NCI-H345 (cell line): ENCODE results near the gene PRODH.
"Not testable (repeated sequence)": the region's sequence is repeated elsewhere in the genome, so short reads cannot be mapped to it uniquely, and the experiment has no call there.

Source experiments
- DNase-seq: peaks from one replicate; lab custom pipeline; 2025; lab: John Stamatoyannopoulos, UW

Gene PRODH

GRCh38 chr22:18967391-18968010, 31.4 kb upstream of the PRODH start:
- not testable (repeated sequence) for DNase-seq

DNA sequence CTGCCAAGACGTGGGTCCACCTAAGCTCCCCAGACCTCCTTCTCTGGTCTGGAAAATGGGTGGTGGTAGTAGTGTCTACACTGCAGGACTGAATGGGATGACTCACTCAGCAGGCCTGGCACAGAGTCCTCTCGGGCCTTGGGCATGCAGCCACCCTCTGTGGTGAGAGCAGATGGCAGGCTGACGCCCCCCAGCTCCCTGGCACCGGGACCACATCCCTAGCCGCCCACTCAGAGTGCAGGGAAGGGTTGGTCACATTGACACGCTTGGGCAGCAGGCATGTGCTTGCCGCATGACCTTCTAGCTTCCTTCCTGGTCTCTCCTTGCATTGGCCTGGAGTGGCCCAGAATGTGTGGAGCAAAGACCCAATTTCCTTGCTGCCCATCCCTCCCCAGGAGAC, 30.7 kb upstream of the PRODH start:
- DNase-seq, result no peak

GRCh38 chr22:18965526-18966421, 29.7 kb upstream of the PRODH start:
- DNase-seq, result no peak

DNA sequence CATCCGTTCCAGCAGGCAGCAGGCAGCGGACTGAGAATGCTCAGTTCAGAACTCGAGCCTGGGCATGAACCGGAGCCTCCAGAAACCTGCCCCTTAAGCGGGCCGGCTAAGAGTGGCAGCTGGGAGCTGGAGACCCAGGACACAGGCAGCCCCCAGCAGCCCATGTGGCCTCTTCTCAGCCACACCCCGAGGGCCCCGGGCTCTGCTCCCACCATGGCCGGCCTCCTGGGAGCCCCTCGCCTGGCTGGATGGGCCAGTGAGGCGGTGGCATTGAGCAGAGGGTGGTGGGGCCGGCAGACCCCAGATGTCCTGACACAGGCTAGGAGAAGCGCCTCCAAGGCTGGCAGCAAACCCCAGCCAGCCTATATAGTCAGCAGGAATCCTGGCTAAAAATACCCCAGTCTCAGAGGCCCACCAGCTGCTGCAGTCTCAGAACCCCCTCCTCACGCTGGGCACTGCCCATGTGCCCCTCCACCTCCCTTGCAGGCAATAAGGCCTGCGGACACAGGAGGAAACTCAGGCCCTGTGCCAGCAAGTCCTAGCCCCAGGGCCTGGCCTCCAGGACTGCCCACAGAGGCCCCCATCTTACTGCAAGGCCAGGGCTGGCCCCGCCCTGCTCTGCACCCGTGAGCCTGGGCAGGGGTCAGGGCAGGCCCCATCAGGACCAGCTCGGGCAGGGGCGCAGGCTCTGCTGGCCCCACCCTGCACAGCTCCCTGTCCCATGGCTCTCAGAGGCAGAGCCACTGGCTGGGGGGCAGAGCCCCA, 28.6 kb upstream of the PRODH start:
- DNase-seq, result not testable (repeated sequence)

DNA sequence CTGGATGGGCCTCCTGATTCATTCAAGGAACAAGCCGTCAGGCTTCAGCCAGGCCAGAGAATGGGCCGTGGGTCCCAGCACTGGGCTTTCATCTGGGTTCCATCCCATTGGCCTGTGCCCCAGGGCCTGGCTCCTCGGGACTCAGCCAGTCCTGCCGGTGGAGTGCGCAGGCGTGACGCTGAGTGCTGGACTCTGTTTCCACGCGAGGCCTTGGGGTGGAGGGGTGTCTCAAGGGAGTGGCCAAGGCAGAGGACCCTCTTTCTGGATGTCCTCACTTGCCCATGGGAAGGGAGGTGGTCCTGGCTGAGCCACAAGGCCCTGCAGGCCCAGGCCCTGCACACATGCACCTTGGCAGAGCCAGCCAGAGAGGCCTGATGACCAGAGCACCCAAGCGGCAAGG, 28.0 kb upstream of the PRODH start:
- not testable (repeated sequence) for DNase-seq

DNA sequence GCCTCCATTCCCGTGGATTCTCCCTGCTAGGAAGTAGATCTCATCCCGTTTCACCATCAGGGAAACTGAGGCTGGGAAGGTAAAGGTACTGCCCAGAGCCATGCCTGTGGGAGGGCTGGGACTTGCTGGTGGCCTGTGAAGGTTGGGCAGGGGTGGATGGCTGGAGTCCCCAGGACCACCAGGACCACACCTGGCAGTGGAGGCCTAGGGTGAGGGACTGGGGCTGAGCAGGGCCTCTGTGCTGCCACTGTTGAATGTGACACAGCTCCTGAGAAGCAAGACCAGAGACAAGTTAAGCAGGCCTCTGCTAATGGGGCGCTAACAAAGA, 26.2 kb upstream of the PRODH start:
- no peak for DNase-seq

- DNase-seq, result not testable (repeated sequence)
Measured at GRCh38 chr22:18961632-18962307, 25.7 kb upstream of the PRODH start.

DNA sequence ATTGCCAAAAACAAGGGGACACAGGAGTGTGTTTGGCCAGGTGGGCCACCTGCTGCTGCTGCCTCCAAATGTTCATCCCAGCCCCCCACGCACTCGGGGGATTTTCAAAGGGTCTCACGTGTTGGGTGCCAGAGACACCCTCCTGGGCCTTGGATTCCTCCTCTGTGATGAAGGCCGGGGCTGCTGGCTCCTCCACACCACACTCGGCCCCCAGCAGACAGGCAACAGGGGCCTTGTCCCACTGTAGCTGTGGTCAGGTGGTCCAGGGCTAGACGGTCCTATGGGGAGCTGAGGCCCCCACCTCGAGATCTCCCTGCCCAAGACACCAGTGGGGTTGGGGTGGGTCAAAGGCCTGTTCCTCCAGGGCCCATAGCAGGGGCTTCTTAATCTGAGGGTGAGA, 25.1 kb upstream of the PRODH start:
- not testable (repeated sequence) for DNase-seq

- not testable (repeated sequence) for DNase-seq
Measured at GRCh38 chr22:18960166-18960820, 24.2 kb upstream of the PRODH start.

DNA sequence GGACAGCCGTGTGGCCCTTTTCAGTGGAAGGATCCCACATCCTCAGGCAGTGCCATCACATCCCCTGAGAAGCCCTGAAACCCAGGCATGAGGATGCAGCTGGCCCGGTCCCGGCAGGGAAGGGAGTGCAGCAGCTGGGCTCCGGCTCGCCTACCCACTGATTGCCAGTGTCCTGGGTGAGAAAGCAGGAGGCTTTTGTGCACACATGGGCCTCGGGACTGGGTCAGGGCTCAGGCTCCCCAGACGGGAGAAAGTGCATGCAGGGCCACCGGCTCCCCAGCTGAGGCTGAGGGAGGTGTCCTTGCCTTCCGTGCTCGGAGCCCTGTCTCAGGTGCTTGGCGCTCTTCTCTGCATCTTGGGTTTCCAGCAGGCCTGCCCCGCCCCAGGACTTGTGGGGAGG, 23.6 kb upstream of the PRODH start:
- not testable (repeated sequence) for DNase-seq

GRCh38 chr22:18959266-18959665, 23.2 kb upstream of the PRODH start:
- DNase-seq, result not testable (repeated sequence)

DNA sequence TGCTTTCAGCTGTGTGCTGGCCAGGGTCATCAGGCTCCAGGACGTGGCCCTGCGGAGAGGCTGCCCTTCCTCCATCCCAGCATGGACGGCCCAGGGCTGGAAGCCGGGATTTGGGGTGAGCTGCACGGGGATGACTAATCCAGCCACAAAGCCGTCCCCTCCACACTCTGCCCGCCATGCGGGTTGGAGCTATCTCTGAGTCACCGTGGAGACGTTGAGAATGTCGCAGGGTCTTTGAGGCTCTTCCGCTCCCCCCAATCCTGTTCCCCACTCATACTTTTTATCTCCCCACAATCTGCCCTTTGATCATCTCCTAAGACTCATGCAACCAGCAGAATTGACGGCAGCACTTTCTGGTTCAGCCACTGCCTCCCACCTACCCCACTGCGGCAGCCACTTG, 22.6 kb upstream of the PRODH start:
- not testable (repeated sequence) for DNase-seq

GRCh38 chr22:18958321-18958705, 22.2 kb upstream of the PRODH start:
- DNase-seq, result not testable (repeated sequence)

DNA sequence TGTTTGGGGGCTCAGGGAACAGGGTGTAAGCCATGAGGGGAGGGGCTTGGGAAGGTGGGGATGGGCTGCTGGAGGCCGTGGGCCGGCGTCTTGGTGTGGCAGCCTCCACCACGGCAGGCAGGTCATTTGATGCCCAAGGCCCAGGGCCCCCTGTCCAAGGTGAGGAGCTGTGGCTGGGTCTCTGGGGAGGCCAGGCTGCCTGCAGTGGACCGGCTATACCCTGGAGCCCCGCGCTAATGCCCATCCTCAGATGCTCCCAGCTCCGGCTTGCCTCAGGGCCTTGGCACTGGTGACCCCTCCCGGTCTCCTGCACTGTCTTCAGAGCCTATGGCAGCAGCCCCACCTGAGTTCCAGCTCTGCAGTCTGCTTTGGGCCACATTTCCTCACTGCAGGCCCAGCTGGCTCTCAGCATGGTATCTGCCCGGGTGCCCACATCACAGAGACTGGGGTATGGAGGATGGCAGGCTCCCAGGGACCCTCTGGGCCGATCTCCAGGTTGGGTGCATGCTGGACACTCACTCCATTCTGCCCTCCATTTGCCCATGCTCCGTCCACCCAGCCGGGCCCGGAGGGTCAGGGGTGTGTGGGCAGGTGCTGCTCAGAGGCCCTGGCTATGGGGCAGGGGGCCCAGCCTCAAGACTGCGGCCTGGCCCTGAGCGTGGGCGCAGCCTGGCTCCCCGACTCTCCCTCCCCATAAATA, 21.7 kb upstream of the PRODH start:
- not testable (repeated sequence) for DNase-seq

GRCh38 chr22:18956956-18957355, 20.9 kb upstream of the PRODH start:
- DNase-seq, result not testable (repeated sequence)

DNA sequence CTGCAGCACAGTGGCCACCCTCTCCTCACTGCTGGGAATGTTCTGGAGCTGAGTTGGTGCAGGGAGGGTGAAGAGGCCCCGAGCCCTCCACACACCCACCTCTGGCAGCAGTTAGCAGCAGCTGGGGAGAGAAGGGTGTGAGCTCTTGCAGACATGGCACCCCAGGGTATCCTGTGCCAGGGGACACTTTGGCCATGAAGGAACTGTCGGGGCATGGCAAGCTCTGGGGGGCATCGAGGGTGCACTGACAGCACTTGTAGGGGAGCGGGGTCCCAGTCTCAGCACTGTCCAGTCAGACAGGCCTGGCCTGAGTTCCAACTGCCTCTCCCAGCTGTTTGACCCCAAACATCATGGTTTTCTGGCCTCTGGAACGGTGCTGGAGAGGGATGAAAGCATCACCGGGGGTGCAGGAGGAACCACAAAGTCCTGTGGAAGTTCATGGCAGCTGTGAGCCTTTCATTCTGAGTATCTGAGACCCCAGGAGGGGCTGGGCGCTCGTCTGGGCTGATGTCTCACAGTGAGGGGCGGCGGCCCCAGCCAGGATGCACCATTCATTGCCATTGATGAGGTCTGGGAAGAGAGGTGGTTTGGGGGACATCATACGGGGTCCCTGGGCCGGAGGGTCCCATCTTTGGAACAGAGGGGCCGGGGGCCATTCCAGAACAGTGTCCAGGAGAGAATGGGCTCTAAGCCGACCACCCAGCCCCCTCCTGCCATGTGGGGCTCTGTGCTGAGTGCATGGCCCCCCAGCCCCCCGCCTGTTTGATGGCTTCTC, 20.2 kb upstream of the PRODH start:
- not testable (repeated sequence) for DNase-seq

DNA sequence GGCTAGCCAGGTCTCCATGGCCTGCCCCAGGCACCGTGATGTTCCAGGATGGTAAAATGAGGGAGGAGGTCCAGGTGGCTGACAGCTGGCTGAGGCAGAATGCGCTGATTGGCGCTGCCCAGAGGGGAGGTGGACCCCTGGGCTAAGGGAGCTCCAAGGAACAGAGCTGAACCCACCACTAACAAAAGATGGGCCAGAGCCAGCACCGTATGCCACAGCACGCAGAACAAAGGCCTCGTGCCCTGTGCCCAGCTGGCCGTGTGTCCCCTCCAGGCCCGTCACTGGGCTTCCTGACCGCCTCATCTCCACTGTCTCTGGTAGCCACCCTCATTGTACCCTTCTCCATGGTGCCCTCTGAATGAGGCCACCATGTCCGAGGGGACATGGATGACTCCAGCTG, 19.6 kb upstream of the PRODH start:
- DNase-seq, result no peak

- DNase-seq, result no peak
Measured at GRCh38 chr22:18954990-18955571, 19.0 kb upstream of the PRODH start.

DNA sequence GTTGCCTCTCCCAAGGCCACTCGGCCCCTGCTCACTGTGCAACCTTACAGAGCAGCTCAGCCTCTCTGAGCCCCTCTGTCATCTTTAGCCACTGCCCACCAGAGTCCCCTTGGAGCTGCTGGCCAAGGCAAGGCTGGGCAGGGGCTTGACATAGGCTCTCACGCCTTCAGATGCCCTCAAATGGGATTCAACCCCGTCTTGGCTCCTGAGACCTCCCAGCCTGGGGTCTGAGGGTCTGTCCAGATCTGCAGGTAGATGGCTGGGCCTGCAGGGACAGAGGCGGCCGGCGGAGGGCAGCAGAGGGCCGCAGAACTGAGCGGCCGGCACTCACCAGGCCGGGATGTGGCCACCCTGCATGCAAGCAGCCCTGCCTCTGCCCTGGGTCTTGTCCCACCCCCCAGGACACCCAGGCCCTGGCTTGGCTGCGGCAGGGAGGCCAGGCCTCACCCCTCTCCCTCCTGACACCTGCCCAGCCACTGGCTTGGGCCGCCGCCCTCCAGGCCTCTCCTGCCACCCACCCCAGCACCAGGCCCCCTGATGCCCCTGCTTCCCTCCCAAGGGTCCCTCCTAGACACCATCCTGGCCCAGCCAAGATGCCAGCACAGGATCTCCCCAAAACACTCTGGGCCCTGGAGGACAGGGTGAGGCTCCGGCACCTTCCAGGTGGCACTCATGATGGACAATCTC, 18.4 kb upstream of the PRODH start:
- DNase-seq, result peak; percentile 32
